KOPT-K1 (cell line): ENCODE measurements around the gene ABI3BP.

Source experiments
- H3K27ac ChIP-seq: fragments of 200-600 bp; sonication (generic); 2 replicates; pipeline ENCODE4 v1.5.1; 2016; ENCODE audit warnings: antibody characterized with exemption, mild to moderate bottlenecking, low read depth, low read length; ENCODE audit not compliant: poor library complexity, severe bottlenecking
- H3K36me3 ChIP-seq: fragments of 200-600 bp; sonication (generic); 2 replicates; pipeline ENCODE4 v1.5.1; 2017; ENCODE audit warnings: antibody characterized with exemption, mild to moderate bottlenecking, low read length, moderate library complexity; ENCODE audit not compliant: insufficient read depth
- H3K9me3 ChIP-seq: fragments of 200-600 bp; sonication (generic); 2 replicates; pipeline ENCODE4 v1.5.1; 2017; ENCODE audit warnings: antibody characterized with exemption, low read length, mild to moderate bottlenecking; ENCODE audit not compliant: insufficient read depth, poor library complexity, severe bottlenecking

Gene ABI3BP

DNA sequence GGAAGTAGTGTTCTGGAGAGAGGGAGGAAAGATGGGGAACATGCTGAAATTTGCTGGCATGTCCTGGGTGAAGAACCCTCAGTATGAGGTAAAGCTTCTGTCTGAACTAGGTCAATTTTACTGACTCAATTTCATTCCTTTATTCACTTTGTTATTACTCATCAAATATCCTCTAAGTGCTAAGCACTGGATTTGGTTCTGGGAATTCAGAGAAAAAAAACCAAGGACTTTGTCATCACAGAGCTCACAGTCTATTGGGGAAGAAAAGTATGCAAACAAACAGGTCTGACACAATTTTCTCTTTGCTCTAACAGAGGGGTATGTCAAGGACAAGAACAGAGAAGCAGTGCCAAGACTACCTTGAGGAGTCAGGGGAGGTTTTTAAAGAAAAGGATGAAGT is 215.9 kb downstream of the ABI3BP start:
- H3K9me3 ChIP-seq = no peaks in the 10 kb centered on the region
- no peak overlapping the region for H3K27ac ChIP-seq
- no peaks in the 10 kb centered on the region for H3K36me3 ChIP-seq

DNA sequence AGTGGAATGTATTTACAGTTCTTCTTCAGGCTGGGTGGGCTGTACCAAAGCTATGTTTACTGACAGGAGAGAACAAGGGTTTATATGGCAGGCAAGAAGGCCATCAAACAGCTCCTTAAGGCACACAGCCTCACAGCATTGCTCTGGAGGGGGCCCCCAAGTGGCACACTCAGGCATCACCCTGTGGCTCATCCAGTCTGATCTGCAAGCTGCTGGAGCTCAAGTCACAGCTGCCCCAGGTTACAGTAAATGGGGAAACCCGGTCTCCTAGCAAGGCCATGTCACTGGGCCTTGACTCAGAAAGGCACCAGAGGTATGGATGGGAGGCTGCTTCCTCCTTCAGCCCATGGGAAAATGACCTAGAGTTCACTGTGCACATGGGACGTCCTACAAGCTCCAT is 216.5 kb downstream of the ABI3BP start:
- H3K27ac ChIP-seq = no peak overlapping the region
- no peaks in the 10 kb centered on the region for H3K36me3 ChIP-seq

DNA sequence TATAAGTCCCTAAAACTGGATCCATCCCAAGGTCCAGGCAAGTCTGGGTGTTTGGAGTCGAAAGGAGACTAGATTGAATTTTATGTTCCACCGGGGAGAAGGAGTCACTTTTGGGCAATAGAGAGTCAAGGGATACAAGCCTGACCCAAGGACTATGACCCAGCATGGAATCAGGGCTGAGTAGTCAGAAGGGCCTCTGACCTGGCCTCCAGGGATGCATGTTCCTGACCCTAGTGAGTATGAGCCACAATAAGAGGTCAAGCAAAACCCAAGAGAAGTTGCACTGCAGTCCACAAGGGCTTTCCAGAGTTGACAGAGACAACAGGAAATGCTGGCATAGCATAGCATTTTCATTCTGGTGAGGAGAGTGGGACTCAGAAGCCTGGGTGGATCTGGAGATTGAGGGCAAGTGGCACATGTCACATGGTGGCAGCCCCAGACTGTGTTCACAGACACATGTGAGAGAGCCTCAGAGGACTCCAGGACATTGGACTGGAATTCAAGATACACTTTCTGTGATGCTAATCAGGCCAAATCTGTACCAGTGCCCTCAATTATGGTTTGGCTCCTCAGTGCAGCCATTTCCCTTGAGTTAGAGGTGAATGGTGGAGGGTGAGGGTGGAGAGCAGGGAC is 217.0 kb downstream of the ABI3BP start:
- Histone ChIP-seq H3K9me3 (no peaks in the 10 kb centered on the region), H3K36me3 (no peaks in the 10 kb centered on the region), H3K27ac (no peak overlapping the region)

More for the DNA sequence above, 216.5 kb downstream of the ABI3BP start:
- H3K9me3 ChIP-seq = no peaks in the 10 kb centered on the region

GRCh38 chr3:100775669-100776068 is 217.6 kb downstream of the ABI3BP start:
- no peak overlapping the region for H3K27ac ChIP-seq

GRCh38 chr3:100775226-100775625 is 218.0 kb downstream of the ABI3BP start:
- Histone ChIP-seq H3K27ac (no peak overlapping the region), H3K9me3 (no peaks in the 10 kb centered on the region), H3K36me3 (no peaks in the 10 kb centered on the region)

More at GRCh38 chr3:100775669-100776068, 217.6 kb downstream of the ABI3BP start:
- Histone ChIP-seq H3K9me3 (no peaks in the 10 kb centered on the region), H3K36me3 (no peaks in the 10 kb centered on the region)

GRCh38 chr3:100769693-100770092 is 223.5 kb downstream of the ABI3BP start:
- H3K9me3 ChIP-seq = no peaks in the 10 kb centered on the region
- H3K36me3 ChIP-seq = no peaks in the 10 kb centered on the region
- H3K27ac ChIP-seq = no peak overlapping the region

GRCh38 chr3:100766069-100766468 is 227.2 kb downstream of the ABI3BP start:
- Histone ChIP-seq H3K9me3 (no peaks in the 10 kb centered on the region), H3K27ac (no peak overlapping the region), H3K36me3 (no peaks in the 10 kb centered on the region)

DNA sequence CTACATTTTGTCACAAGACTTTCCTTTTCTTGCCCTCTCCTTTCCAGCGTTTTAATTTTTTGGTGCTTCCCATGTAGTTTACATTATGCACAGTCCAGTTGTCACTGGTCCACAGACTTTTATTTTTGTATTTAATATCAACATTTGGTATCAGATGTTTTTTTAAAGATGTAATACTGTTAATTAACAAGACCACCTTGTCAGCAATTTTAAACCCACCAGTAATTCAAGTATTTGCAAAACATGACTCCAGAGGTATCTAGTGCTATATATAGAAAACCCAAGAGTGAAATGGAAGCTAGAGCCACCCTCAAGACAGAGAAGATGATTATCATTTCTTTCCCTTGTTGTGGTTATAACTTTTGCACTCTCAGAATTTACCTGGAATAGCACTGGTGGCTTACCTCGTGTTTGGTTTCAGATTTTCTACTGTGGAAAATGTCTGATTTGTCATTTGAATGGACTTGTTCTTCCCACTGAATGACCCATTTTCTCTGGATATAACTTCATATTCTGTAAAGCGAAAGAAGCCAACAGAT is 227.7 kb downstream of the ABI3BP start:
- no peak overlapping the region for H3K27ac ChIP-seq
- H3K36me3 ChIP-seq = no peaks in the 10 kb centered on the region
- no peaks in the 10 kb centered on the region for H3K9me3 ChIP-seq

DNA sequence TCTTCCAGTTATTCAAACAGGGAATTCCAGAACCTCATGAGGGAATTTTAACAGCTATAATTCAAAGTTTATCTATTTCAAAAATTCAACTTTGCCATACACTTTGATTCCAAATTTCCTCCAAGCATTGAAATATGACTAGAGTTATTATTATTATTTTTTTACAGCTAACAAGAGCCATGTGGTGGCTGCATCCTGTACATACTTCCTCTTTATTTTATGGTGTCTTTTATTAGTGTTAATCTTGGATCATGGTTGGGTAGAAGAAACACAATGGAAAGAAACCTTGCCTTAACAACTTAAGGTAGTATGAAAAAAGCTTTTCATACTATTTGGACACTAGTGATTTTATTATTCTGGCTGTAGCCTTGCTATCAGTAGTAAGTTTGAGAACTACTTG is 231.3 kb downstream of the ABI3BP start:
- H3K36me3 ChIP-seq = no peaks in the 10 kb centered on the region
- no peak overlapping the region for H3K27ac ChIP-seq
- H3K9me3 ChIP-seq = no peaks in the 10 kb centered on the region

DNA sequence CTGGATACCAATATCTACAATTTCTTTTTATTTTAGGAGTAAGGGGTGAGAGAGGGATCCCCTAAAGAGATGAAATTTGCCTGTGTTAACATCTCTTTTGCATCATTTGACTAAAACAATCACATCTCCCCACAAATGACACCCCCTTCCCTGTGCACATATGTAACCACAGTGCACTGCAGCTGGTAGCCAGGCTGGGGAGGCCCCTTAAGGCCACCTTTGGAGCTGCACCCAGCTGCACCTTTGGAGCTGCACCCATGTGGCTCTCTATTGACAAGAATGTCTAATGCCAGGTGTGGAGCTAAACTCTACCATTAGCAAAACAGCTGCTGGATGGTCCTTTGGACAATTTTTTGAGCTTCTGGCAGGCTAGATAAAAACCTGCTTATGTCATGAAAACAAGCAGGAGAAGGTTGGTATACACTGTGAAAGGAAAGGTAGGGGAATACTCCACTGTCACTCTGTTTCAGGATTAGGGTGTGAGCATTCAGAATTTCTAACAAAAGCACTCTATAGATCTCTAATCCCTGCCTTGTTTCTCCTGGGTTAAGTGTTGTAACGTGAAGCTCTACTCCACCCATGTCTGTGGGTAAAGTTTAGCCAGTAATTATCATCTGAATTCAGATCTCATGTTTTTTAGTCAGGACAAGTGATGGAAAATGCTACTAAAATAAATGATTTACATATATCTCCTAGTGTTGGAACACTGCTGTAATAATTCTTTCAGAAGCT is 231.8 kb downstream of the ABI3BP start:
- H3K9me3 ChIP-seq = no peaks in the 10 kb centered on the region
- no peaks in the 10 kb centered on the region for H3K36me3 ChIP-seq
- no peak overlapping the region for H3K27ac ChIP-seq

- no peak overlapping the region for H3K27ac ChIP-seq
- no peaks in the 10 kb centered on the region for H3K9me3 ChIP-seq
- H3K36me3 ChIP-seq = peaks cover 2% of the 10 kb centered on the region
Measured at GRCh38 chr3:100760377-100760776, 232.8 kb downstream of the ABI3BP start.

- H3K9me3 ChIP-seq = no peaks in the 10 kb centered on the region
- H3K36me3 ChIP-seq = peaks cover 6% of the 10 kb centered on the region
- no peak overlapping the region for H3K27ac ChIP-seq
Measured at GRCh38 chr3:100759950-100760349, 233.3 kb downstream of the ABI3BP start.

- Histone ChIP-seq H3K9me3 (no peaks in the 10 kb centered on the region), H3K36me3 (peaks cover 14% of the 10 kb centered on the region), H3K27ac (no peak overlapping the region)
Measured at GRCh38 chr3:100759159-100759558, 234.1 kb downstream of the ABI3BP start.

- H3K27ac ChIP-seq = no peak overlapping the region
- no peaks in the 10 kb centered on the region for H3K9me3 ChIP-seq
- H3K36me3 ChIP-seq = peaks cover 42% of the 10 kb centered on the region
Measured at GRCh38 chr3:100756441-100756840, 236.8 kb downstream of the ABI3BP start.

DNA sequence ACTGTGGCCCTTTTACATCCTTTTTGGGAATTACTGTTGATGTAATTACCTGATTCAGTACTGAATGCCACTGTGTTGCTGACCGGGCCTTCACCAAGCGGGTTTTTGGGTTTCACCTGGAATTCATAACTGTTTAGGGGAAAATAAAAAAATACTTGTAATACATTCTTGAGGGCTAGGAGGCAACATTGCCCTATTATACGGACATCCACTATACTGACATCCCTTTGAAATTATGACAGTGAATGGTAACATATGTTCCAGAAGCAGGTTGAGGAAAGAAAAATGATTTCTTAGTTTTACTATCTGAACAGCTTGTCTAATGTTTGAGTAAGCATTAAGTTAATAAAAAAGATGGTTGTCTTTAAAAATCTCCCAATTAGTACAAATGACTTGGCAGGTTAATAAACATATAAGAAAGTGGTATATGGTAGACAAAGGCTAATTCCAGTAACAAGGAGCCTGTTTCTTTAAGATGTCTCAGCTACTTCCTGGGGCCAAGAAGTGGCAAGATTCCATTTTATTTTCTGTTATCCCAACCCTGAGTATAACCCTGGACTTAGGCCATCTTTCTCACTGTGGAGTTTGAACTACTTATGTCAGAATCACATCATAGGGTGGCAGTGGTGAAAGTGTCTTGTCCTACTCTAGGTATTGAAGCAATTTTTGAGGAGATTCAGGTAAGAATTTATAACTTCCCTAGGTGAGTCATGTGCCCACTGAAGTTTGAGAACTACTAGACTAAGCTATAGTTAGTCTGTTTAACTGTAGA is 238.5 kb downstream of the ABI3BP start:
- no peak overlapping the region for H3K27ac ChIP-seq
- H3K36me3 ChIP-seq = peaks cover 56% of the 10 kb centered on the region
- no peaks in the 10 kb centered on the region for H3K9me3 ChIP-seq
